ENCODE data around the gene MAP1LC3B2. TPM values are rescaled to one million over a fixed set of nuclear protein-coding genes. Genes with fewer than 3 reads are reported as not detected.

MAP1LC3B2 gene
- total RNA-seq, 1 donor from 2014 or later: 5.8 TPM

GRCh38 chr12:116545936-116546335 lies 13.2 kb upstream of the MAP1LC3B2 start:
- FAIRE-seq: no peak
- Histone ChIP-seq H3K4me2 (ENCODE audit: low read length) (no peak overlapping the region), H3K9me3 (ENCODE audit: insufficient read depth, low read depth, low read length) (no peaks in the 10 kb centered on the region), H3K4me1 (ENCODE audit: insufficient read depth, low read length) (peaks cover 16% of the 10 kb centered on the region), H2AFZ (ENCODE audit: low read depth, low read length) (no peak overlapping the region), H3K4me3 (ENCODE audit: insufficient read depth, low read depth, low read length) (no peak overlapping the region), H3K36me3 (ENCODE audit: insufficient read depth, low read length) (no peaks in the 10 kb centered on the region), H3K79me2 (ENCODE audit: insufficient read depth, low read length) (no peaks in the 10 kb centered on the region), H3K9ac (ENCODE audit: low read length) (no peak overlapping the region), H3K27ac (ENCODE audit: low read depth, low read length) (no peak overlapping the region), H4K20me1 (ENCODE audit: insufficient read depth, low read length) (no peaks in the 10 kb centered on the region), H3K27me3 (ENCODE audit: insufficient read depth, low read length) (no peaks in the 10 kb centered on the region)
- DNase-seq (ENCODE audit: low read depth): no peak
- Mint-ChIP-seq H3K4me1 (ENCODE audit: low read depth, unreplicated experiment) (peaks cover 18% of the 10 kb centered on the region), H3K36me3 (ENCODE audit: low read depth, unreplicated experiment) (peaks cover 2% of the 10 kb centered on the region), H3K27me3 (ENCODE audit: low read depth, unreplicated experiment) (peaks cover 5% of the 10 kb centered on the region), H3K27ac (ENCODE audit: unreplicated experiment) (no peak overlapping the region), H3K9me3 (ENCODE audit: unreplicated experiment) (no peaks in the 10 kb centered on the region), H3K4me3 (ENCODE audit: unreplicated experiment) (no peak overlapping the region)
- TF ChIP-seq EZH2 (IDR thresholded peaks at IDR 0.05; ENCODE audit: insufficient read depth, low read length): no peak
- no peak for TF ChIP-seq CTCF (IDR thresholded peaks at IDR 0.05; ENCODE audit: insufficient read depth, low read depth, low read length)

GRCh38 chr12:116547955-116548501 lies 11.2 kb upstream of the MAP1LC3B2 start:
- Histone ChIP-seq H3K79me2 (ENCODE audit: insufficient read depth, low read length) (no peaks in the 10 kb centered on the region), H3K27me3 (ENCODE audit: insufficient read depth, low read length) (no peaks in the 10 kb centered on the region), H3K36me3 (ENCODE audit: insufficient read depth, low read length) (no peaks in the 10 kb centered on the region), H3K27ac (ENCODE audit: low read depth, low read length) (no peak overlapping the region), H4K20me1 (ENCODE audit: insufficient read depth, low read length) (no peaks in the 10 kb centered on the region), H3K4me1 (ENCODE audit: insufficient read depth, low read length) (peaks cover 17% of the 10 kb centered on the region), H2AFZ (ENCODE audit: low read depth, low read length) (no peak overlapping the region), H3K4me3 (ENCODE audit: insufficient read depth, low read depth, low read length) (no peak overlapping the region), H3K4me2 (ENCODE audit: low read length) (peak overlapping the region; percentile 49), H3K9ac (ENCODE audit: low read length) (peak overlapping the region; percentile 8), H3K9me3 (ENCODE audit: insufficient read depth, low read depth, low read length) (no peaks in the 10 kb centered on the region)
- H3K4me3 Mint-ChIP-seq (ENCODE audit: unreplicated experiment): no peak overlapping the region
- peak; percentile 53 for DNase-seq (ENCODE audit: low read depth)
- TF ChIP-seq EZH2 (IDR thresholded peaks at IDR 0.05; ENCODE audit: insufficient read depth, low read length) (no peak), CTCF (IDR thresholded peaks at IDR 0.05; ENCODE audit: insufficient read depth, low read depth, low read length) (no peak)
- H3K9me3 Mint-ChIP-seq (ENCODE audit: unreplicated experiment): no peaks in the 10 kb centered on the region
- peak overlapping the region; percentile 68 for H3K27ac Mint-ChIP-seq (ENCODE audit: unreplicated experiment)
- H3K27me3 Mint-ChIP-seq (ENCODE audit: low read depth, unreplicated experiment): peaks cover 5% of the 10 kb centered on the region
- H3K36me3 Mint-ChIP-seq (ENCODE audit: low read depth, unreplicated experiment): peaks cover 2% of the 10 kb centered on the region
- FAIRE-seq: no peak
- H3K4me1 Mint-ChIP-seq (ENCODE audit: low read depth, unreplicated experiment): peaks cover 15% of the 10 kb centered on the region

- no peaks in the 10 kb centered on the region for H3K36me3 ChIP-seq (ENCODE audit: insufficient read depth, low read length)
- no peak for TF ChIP-seq CTCF (IDR thresholded peaks at IDR 0.05; ENCODE audit: insufficient read depth, low read depth, low read length)
- TF ChIP-seq EZH2 (IDR thresholded peaks at IDR 0.05; ENCODE audit: insufficient read depth, low read length): no peak
- H3K4me2 ChIP-seq (ENCODE audit: low read length): no peak overlapping the region
- peaks cover 17% of the 10 kb centered on the region for H3K4me1 ChIP-seq (ENCODE audit: insufficient read depth, low read length)
- Mint-ChIP-seq H3K36me3 (ENCODE audit: low read depth, unreplicated experiment) (peaks cover 2% of the 10 kb centered on the region), H3K4me3 (ENCODE audit: unreplicated experiment) (no peak overlapping the region), H3K4me1 (ENCODE audit: low read depth, unreplicated experiment) (peaks cover 15% of the 10 kb centered on the region), H3K9me3 (ENCODE audit: unreplicated experiment) (no peaks in the 10 kb centered on the region), H3K27me3 (ENCODE audit: low read depth, unreplicated experiment) (peaks cover 6% of the 10 kb centered on the region), H3K27ac (ENCODE audit: unreplicated experiment) (peak overlapping the region; percentile 15)
- H3K27ac ChIP-seq (ENCODE audit: low read depth, low read length): no peak overlapping the region
- no peaks in the 10 kb centered on the region for H4K20me1 ChIP-seq (ENCODE audit: insufficient read depth, low read length)
- FAIRE-seq (no peak), DNase-seq (ENCODE audit: low read depth) (no peak)
- no peak overlapping the region for H3K4me3 ChIP-seq (ENCODE audit: insufficient read depth, low read depth, low read length)
- no peak overlapping the region for H2AFZ ChIP-seq (ENCODE audit: low read depth, low read length)
- H3K9me3 ChIP-seq (ENCODE audit: insufficient read depth, low read depth, low read length): no peaks in the 10 kb centered on the region
- no peaks in the 10 kb centered on the region for H3K79me2 ChIP-seq (ENCODE audit: insufficient read depth, low read length)
- H3K9ac ChIP-seq (ENCODE audit: low read length): no peak overlapping the region
- H3K27me3 ChIP-seq (ENCODE audit: insufficient read depth, low read length): no peaks in the 10 kb centered on the region
Observed at GRCh38 chr12:116549993-116550392, 9.2 kb upstream of the MAP1LC3B2 start.
